Gastrocnemius medialis (tissue), 4 donors: Measurements from ENCODE around the gene AQP11. TPM values are rescaled to one million over a fixed set of nuclear protein-coding genes. Genes with fewer than 3 reads are reported as not detected.
A peak's percentile ranks its signal among the peaks of the same experiment; 100 is the strongest.
"Not testable (repeated sequence)": the region's sequence is repeated elsewhere in the genome, so short reads cannot be mapped to it uniquely, and the experiment has no call there.

Source experiments
- ATAC-seq, 2 donors: fragments of 150-250 bp; one replicate each; pipeline ENCODE4 v1.9.1; 2016
- DNase-seq, 2 donors: peaks; one replicate each; pipeline ENCODE4 v3.0.0-alpha.2; 2019
- H3K27ac ChIP-seq, 4 donors: fragments of 200-600 bp; sonication (generic); 1 replicate in 1 of 4; 2 replicates in 3 of 4; pipeline ENCODE4 v1.5.1; 2016 to 2018; ENCODE audit warnings: mild to moderate bottlenecking in 2 of 4, moderate library complexity in 1 of 4
- H3K27me3 ChIP-seq, 3 donors: fragments of 200-600 bp; sonication (generic) in 2 of 3; 1 replicate in 1 of 3; 2 replicates in 2 of 3; pipeline versions ENCODE4 v1.5.1 to v1.6.0; 2016 to 2019; ENCODE audit warnings: mild to moderate bottlenecking in 1 of 3, moderate library complexity in 1 of 3
- H3K36me3 ChIP-seq, 2 donors: fragments of 200-600 bp; sonication (generic) in 1 of 2; one replicate each; pipeline ENCODE4 v1.5.1; 2017 to 2018
- H3K4me1 ChIP-seq, 2 donors: fragments of 200-600 bp; sonication (generic) in 1 of 2; one replicate each; pipeline ENCODE4 v1.5.1; 2016 to 2017; ENCODE audit warnings: mild to moderate bottlenecking in 2 of 2
- H3K4me3 ChIP-seq, 4 donors: fragments of 200-600 bp; sonication (generic) in 3 of 4; 1 replicate in 1 of 4; 2 replicates in 3 of 4; pipeline ENCODE4 v1.5.1; 2016 to 2019; ENCODE audit warnings: mild to moderate bottlenecking in 2 of 4
- H3K9me3 ChIP-seq, 3 donors: fragments of 200-600 bp; sonication (generic) in 2 of 3; 1 replicate in 1 of 3; 2 replicates in 2 of 3; pipeline ENCODE4 v1.5.1; 2016 to 2019
- CTCF ChIP-seq, 5 experiments: fragments of 450-650 bp in 3 of 5; fragments of 200-600 bp in 2 of 5; sonication (generic) in 2 of 5; IDR thresholded peaks in 4 of 5; conservative IDR thresholded peaks in 1 of 5; 1 replicate in 4 of 5; 2 replicates in 1 of 5; pipeline ENCODE4 v1.5.1; 2016 to 2019; ENCODE audit warnings: antibody characterized with exemption in 5 of 5, mild to moderate bottlenecking in 3 of 5, moderate library complexity in 3 of 5
- POLR2A ChIP-seq, 2 donors: fragments of 450-650 bp; IDR thresholded peaks; one replicate each; pipeline ENCODE4 v1.6.1; 2017; ENCODE audit warnings: antibody characterized with exemption in 2 of 2, mild to moderate bottlenecking in 2 of 2, moderate library complexity in 2 of 2
- in situ Hi-C, 4 donors: fragments of 200-750 bp; cut with MboI; loops; one replicate each; pipeline versions ENCODE4 v1.15.0 to v1.8.0; 2017; ENCODE audit warnings: low sequenced_read_pairs in 4 of 4
- intact Hi-C: fragments of 100-400 bp; cut with DNase I; formaldehyde crosslinking; loops from one replicate; pipeline ENCODE4 v1.15.1; 2023; ENCODE audit warnings: low total_unique reads
- total RNA-seq, 4 donors: library from RNA; depleted of rRNA; stranded (reverse); fragments of >200 nt; gene quantifications; one replicate each; pipeline versions ENCODE4 v1.1.0 to v1.2.3, GENCODE V29; 2016

Gene AQP11
- total RNA-seq, 4 donors from 2014 or later = 0.11 to 0.82 (median 0.46) TPM; not detected in 1

GRCh38 chr11:77548552-77549445 is 41.0 kb upstream of the AQP11 start:
- no peak for TF ChIP-seq POLR2A (IDR thresholded peaks at IDR 0.05)
- TF ChIP-seq CTCF (IDR thresholded peaks at IDR 0.05 in 4 of 5, conservative IDR thresholded peaks at IDR 0.05 in 1 of 5) = peak in 2 of 5 experiments; percentile 7 to 9
- no peak for DNase-seq
- Histone ChIP-seq H3K27me3 (no peaks in the 10 kb centered on the region), H3K4me1 (peaks cover 0 to 6% of the 10 kb centered on the region in 2 donors), H3K4me3 (no peak overlapping the region), H3K36me3 (no peaks in the 10 kb centered on the region), H3K27ac (no peak overlapping the region), H3K9me3 (no peaks in the 10 kb centered on the region)
- intact Hi-C loops = loop anchor here (1.0 to 10.0 kb wide), 3 partner anchors 144 to 421 kb away; no protein-coding TSS in a partner anchor
- peak in 1 of 2 donors; percentile 26 for ATAC-seq
- in situ Hi-C loops = loop anchor here in 1 of 4 donors (10.0 kb wide), 1 partner anchor 354 kb away; no protein-coding TSS in a partner anchor

DNA sequence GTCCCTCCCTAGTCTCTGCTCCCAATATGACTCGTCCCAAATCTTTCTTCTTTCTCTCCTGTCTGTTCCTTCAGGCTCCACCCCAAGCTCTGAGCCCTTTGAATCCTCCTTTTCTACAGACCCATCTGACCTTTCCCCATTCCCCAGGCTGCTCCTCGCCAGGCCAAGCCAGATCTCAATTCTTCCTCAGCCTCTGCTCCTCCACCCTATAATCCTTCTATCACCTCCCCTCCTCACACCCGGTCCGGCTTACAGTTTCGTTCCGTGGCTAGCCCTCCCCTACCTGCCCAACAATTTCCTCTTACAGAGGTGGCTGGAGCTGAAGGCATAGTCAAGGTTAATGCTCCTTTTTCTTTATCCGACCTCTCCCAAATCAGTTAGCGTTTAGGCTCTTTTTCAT is 38.3 kb upstream of the AQP11 start:
- H3K36me3 ChIP-seq, H3K4me3 ChIP-seq, DNase-seq, H3K4me1 ChIP-seq, H3K9me3 ChIP-seq, intact Hi-C loops, H3K27me3 ChIP-seq, ATAC-seq, H3K27ac ChIP-seq: not testable (repeated sequence)
- in situ Hi-C loops = loop anchor here in 1 of 4 donors (10.0 kb wide), 1 partner anchor 357 kb away; no protein-coding TSS in a partner anchor

DNA sequence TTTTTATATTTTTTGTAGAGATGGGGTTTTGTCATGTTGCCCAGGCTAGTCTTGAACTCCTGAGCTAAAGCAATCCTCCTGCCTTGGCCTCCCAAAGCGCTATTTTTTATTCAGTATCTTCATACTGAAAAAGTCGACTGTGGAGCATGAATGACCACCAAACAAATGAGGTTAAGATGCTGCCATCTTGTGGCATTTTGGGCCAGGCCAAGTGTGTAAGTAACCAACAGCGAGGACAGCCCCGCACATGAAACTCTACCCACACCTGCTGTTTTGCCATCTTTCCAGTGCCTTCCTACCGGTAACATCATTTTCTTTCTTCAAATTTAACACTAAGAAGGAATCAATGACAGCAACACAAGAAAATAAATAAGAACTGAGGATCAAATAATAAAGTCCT is 32.2 kb upstream of the AQP11 start:
- intact Hi-C loops = no loop called here
- no peaks in the 10 kb centered on the region for H3K27me3 ChIP-seq
- no peaks in the 10 kb centered on the region for H3K9me3 ChIP-seq
- DNase-seq (no peak), ATAC-seq (no peak)
- no peak for TF ChIP-seq POLR2A (IDR thresholded peaks at IDR 0.05)
- TF ChIP-seq CTCF (IDR thresholded peaks at IDR 0.05 in 4 of 5, conservative IDR thresholded peaks at IDR 0.05 in 1 of 5) = peak in 1 of 5 experiments; percentile 8
- H3K36me3 ChIP-seq = no peaks in the 10 kb centered on the region
- in situ Hi-C loops = loop anchor here in 1 of 4 donors (10.0 kb wide), 1 partner anchor 363 kb away; no protein-coding TSS in a partner anchor
- H3K27ac ChIP-seq = no peak overlapping the region
- no peaks in the 10 kb centered on the region for H3K4me1 ChIP-seq
- no peak overlapping the region for H3K4me3 ChIP-seq

DNA sequence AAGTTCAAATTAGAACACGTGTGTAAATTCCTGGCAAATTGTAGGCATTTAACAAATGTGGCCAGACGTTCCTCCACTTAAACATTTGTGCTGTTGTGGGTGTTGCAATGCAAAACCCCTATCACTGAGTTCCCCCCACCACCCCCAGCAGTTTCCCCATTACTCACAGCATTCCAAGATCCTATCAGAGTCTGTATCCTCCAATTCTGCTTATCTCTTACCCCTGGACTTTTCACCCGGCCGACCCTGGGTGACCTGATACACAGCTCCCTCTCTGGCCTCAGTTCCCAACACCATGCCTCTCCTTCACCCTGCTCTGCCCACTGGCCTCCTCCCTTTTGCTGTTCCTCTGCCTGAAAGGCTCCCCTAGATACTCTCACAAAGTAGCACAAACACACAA is 31.4 kb upstream of the AQP11 start:
- Histone ChIP-seq H3K4me1 (no peaks in the 10 kb centered on the region), H3K9me3 (no peaks in the 10 kb centered on the region), H3K4me3 (no peak overlapping the region), H3K27me3 (no peaks in the 10 kb centered on the region), H3K36me3 (no peaks in the 10 kb centered on the region), H3K27ac (no peak overlapping the region)
- intact Hi-C loops = no loop called here
- TF ChIP-seq POLR2A (IDR thresholded peaks at IDR 0.05) = no peak
- TF ChIP-seq CTCF (IDR thresholded peaks at IDR 0.05 in 4 of 5, conservative IDR thresholded peaks at IDR 0.05 in 1 of 5) = no peak
- no peak for DNase-seq
- in situ Hi-C loops = loop anchor here in 1 of 4 donors (10.0 kb wide), 1 partner anchor 364 kb away; no protein-coding TSS in a partner anchor
- ATAC-seq = no peak

- H3K4me3 ChIP-seq = no peak overlapping the region
- H3K27me3 ChIP-seq = no peaks in the 10 kb centered on the region
- no peaks in the 10 kb centered on the region for H3K4me1 ChIP-seq
- no peak for TF ChIP-seq POLR2A (IDR thresholded peaks at IDR 0.05)
- TF ChIP-seq CTCF (IDR thresholded peaks at IDR 0.05 in 4 of 5, conservative IDR thresholded peaks at IDR 0.05 in 1 of 5) = no peak
- no peak overlapping the region for H3K27ac ChIP-seq
- ATAC-seq (no peak), DNase-seq (no peak)
- in situ Hi-C loops = loop anchor here in 1 of 4 donors (10.0 kb wide), 1 partner anchor 365 kb away; no protein-coding TSS in a partner anchor
- no peaks in the 10 kb centered on the region for H3K36me3 ChIP-seq
- intact Hi-C loops = no loop called here
- no peaks in the 10 kb centered on the region for H3K9me3 ChIP-seq
Observed at GRCh38 chr11:77559686-77560401, 29.9 kb upstream of the AQP11 start.
